GM12864 (cell line): ENCODE results near the gene SPATA6L.

Source experiments
- DNase-seq: peaks from one replicate; pipeline ENCODE4 v3.0.0-alpha.2; 2011; ENCODE audit warnings: low read depth
- H3K4me3 ChIP-seq: 2 replicates; pipeline ENCODE4 v1.5.1; 2011; ENCODE audit warnings: mild to moderate bottlenecking, low read depth, low read length, control low read depth
- CTCF ChIP-seq: IDR thresholded peaks from 2 replicates; pipeline ENCODE4 v1.5.1; 2011; ENCODE audit warnings: low read depth, mild to moderate bottlenecking, moderate library complexity, low read length, control low read depth, inconsistent platforms; ENCODE audit errors: missing control alignments

The SPATA6L gene

DNA sequence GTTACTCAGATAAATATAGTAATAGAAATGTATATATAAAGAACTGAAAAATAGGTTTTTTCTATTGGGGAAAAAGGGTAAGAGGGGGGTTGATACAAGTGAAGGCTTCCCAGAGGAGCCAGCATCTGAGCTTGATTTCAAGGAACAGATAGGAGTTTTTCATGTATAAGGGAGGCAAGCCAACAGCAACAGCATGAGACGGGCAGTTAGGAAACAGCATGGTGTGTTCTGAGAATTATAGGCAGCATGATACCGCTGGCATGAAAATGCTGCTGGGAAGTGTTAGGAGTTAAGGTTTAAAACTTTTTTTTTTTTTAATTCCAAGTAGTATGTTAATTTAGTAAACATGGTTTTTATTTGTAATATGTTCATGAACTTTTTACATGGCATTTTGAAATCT lies 22.7 kb upstream of the SPATA6L start:
- DNase-seq, result no peak
- H3K4me3 ChIP-seq, result no peak overlapping the region
- no peak for TF ChIP-seq CTCF

- no peak overlapping the region for H3K4me3 ChIP-seq
- no peak for TF ChIP-seq CTCF
Observed at GRCh38 chr9:4686584-4686983, 20.3 kb upstream of the SPATA6L start.

DNA sequence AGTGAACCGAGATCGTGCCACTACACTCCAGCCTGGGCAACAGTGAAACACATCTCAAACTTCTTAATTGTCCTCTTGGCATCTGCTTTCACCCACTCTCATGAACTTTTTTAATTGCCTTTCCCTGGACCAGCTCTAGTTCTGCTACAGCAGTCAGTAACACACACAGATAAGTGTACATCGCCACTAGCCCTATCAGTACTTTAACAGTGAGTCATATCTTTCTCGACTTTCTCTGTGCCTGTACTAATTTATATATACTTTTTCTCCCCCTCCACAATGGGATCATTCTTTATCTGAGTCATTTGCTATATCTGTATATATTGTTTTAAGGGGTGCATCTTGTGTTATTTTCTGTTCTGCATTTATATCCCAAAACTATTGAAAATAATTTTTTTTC lies 19.8 kb upstream of the SPATA6L start:
- no peak overlapping the region for H3K4me3 ChIP-seq
- TF ChIP-seq CTCF, result no peak
- DNase-seq, result no peak

More at GRCh38 chr9:4686584-4686983, 20.3 kb upstream of the SPATA6L start:
- no peak for DNase-seq

DNA sequence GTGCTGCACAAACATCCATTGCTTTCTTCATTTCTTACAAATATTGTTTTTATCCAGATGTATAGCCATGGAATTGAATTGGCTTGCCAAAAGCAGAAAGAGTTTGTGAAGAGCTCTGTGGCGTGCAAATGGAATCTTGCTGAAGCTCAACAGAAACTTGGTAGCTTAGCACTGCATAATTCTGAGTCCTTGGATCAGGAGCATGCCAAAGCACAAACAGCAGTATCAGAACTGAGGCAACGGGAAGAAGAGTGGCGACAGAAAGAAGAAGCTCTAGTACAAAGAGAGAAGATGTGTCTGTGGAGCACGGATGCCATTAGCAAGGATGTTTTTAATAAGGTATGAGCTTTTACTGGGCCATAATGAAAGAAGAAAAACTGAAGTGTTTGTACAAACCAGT lies 18.5 kb upstream of the SPATA6L start:
- DNase-seq, result no peak
- TF ChIP-seq CTCF, result no peak
- no peak overlapping the region for H3K4me3 ChIP-seq

GRCh38 chr9:4680750-4681149 lies 14.5 kb upstream of the SPATA6L start:
- DNase-seq, result no peak
- TF ChIP-seq CTCF, result no peak
- H3K4me3 ChIP-seq, result peak overlapping the region; percentile 91; the same call in 1 of the 2 replicates

DNA sequence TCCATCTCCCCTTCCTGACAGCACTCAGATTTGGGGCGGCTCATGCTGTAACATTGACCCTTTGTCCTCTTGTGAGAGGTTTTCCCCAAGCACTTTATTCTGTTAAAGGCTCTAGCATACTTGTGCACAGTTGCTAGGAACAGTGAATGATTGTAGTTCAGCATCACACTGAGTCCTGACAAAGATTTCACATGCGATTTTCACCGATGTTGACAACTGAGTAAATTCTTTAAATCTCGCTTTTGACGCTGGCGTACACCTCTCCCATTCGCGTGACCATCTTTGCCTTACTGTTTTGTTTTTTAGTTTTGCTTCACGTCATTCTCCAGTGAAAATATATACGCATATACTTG lies 13.9 kb upstream of the SPATA6L start:
- no peak for DNase-seq
- TF ChIP-seq CTCF, result no peak
- peak overlapping the region; percentile 91 for H3K4me3 ChIP-seq

- peak; percentile 87 for DNase-seq
- peak within 1 kb of the TSS; percentile 91 for H3K4me3 ChIP-seq
- peak; percentile 63 for TF ChIP-seq CTCF
Observed at GRCh38 chr9:4679268-4680172, 13.2 kb upstream of the SPATA6L start, which contains the start of gene CDC37L1. TSS of gene CDC37L1 (plus strand) at chr9:4679569. CDS start at chr9:4679768, 199 bp downstream.
